SKM-1 treated with dmso at 0.1 percent for 144 hours (cell line): ENCODE results near the gene NOD2.

Experiments used
- DNase-seq: peaks from one replicate; lab custom pipeline; 2025; ENCODE audit not compliant: unreplicated experiment; lab: John Stamatoyannopoulos, UW

The NOD2 gene

DNA sequence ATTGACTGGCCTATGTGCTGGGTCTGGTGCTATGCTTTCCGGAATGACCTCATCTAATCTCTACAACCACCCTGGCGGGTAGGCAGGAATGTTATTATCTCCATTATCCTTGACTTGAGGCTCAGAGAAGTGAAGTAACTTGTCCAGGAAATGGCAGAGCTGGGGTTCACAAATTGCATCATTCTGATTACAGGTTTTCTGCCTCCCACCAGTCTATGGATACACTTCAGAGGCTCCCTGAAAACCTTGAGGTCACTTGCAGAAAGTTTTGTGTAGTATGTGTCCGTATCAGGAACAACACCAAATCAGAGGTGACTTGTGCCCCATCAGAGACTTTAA, 19.1 kb downstream of the NOD2 start:
- DNase-seq, result peak; percentile 52

DNA sequence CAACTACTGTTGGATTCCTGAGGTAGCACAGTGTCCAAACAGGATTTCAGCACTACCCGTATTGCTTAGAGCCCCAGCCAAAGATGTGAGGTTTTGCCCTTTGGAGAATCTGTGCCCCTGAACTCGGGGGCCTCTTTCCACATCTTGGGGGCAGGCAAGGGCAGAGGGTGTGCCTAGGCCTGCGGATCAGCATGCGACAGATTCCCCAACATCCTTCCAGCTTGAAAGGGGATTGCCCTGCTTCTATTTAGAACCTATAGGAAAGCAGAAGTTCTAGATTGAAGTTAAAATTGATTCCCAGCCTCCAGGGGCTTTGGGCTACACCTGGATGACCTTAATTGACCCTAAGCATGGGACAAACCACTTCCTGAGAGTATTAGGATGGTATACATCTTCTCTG, 19.6 kb downstream of the NOD2 start:
- DNase-seq, result no peak

DNA sequence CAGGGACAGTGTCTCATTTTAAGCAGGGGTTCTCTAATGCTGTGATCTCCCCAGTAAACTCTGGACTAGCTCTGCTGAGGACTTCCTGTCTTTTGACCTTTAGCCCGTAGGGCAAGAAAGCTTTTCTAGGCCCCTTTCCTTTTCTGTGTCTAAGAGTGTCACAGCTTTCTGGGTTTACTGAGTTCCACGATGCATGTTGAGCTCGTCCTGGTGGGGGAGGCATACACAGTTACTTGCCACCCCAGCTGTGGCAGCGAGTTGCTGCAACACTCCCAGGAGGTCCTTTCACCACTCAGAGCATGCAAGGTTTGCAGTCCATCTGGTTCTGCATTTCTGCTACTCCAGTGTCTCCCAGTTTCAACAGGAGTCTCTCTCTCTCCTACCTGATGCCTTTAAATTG, 23.7 kb downstream of the NOD2 start:
- peak; percentile 26 for DNase-seq

DNA sequence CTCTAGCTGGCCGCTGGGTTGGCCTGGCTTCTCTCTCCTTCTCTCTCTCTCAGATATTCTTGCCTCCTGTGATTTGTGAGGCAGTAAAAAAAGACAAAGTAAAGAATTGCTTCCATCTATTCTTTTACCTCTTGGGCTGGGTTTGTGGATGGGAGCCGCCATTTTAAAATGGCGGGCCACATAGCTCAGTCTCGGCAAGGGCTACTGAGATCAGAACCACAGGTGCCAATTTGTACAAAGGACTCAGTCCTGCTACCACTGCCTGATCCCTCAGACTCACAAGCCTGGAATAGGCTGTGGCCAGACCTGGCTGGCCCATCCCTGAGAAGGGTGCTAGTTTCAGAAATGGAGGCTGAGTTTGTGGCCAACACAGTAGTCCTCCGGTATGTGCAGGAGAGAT, 24.1 kb downstream of the NOD2 start:
- DNase-seq, result no peak

DNA sequence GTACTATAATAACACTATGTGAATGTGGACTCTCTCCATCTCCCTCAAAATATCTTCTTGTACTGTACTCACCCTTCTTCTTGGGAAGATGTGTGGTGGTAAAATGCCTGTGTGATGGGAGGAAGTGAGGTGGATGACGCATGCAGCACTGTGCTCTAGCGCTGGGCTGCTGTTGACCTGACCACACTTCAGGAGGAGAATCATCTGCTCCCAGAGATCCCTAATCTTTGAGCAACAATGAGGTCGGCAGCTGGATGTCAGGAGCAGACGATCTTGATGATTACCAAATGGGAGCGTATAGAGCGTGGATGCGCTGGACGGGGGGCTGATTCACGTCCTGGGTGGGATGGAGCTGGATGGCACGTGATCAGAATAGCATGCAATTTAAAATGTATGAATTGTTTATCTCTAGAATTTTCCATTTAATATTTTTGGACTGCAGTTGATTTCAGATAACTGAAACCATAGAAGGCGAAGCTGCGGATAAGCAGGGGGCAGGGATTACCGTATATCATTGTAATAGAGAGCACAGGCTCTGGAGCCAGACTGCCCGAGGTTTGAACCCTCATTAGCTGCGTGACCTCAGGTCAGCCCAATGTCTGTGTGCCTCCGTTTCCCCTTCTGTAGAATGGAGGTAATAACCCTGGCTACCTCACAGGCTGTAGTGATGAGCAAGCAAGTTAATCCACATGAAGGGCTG, 24.8 kb downstream of the NOD2 start:
- no peak for DNase-seq

DNA sequence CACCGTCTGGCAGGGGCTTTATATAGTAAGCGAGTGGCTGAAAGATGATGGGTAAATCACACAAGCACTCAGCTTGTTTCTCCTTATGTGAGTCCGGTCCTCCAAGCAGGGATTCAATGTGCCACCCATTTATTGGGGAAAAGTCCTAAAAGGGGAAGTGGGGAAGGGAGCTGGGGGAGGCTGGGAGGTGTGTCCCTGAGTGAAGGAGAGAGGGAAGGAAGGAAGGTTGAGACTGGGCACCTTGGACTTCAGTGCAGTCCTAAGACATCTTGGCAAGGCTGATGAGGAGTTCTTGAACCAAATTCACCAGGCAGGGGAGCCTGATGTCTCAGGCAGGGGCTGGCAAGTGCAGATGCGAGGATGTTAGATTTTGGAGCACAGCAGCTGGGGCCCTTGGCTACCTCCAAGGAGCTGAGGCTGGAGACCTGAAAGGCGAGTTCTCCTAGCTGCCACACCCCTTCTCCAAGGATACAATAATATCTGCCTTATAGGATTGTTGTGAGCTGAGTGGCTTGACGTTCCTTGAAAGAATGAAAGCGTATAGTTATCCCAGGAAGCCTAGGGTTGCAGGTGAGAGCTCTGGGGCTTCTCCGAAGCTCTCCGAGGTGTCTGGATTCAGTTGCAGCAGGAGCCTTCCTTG, 25.5 kb downstream of the NOD2 start:
- DNase-seq, result no peak

DNA sequence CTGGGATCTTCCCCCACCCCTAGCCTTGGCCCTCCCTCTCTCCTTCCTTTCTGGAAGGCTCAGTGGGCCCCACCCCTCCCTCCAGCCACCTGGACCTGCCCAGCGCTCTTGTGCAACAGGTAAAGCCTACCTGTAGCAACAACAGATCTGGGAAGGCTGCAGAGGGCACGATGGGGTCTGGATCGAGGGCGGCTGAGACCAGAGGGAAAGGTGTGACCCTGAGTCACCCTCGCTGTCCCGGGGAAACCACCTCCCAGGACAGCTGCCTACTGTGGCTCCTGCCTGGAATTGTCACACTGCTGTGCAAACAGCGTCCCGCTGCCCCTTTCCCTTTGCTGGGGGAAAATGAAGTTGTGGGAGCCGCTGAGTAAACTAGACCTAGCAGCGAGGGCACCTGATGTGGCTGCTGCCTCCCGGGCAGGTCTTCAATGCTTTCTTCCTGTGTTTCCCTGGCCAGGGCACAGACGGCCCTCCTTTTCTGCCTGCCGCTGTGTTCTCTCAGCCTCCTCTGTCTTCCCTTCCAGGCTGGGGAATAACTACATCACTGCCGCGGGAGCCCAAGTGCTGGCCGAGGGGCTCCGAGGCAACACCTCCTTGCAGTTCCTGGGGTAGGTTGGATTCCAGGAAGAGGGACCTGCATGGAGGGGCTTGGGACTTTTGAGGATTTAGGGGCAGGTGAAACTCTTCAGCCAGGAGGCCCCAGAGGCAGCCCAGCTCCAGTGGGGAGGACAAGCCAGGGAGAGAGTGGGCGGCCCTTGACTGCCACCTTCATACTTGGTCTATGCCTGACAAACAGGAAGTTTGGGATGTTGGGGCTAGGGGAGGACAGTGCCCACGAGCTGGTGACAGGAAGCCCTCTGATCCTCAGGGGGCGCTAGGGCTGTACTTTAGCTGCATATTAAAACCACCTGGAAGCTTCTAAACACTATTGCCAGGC, 26.3 kb downstream of the NOD2 start:
- no peak for DNase-seq

DNA sequence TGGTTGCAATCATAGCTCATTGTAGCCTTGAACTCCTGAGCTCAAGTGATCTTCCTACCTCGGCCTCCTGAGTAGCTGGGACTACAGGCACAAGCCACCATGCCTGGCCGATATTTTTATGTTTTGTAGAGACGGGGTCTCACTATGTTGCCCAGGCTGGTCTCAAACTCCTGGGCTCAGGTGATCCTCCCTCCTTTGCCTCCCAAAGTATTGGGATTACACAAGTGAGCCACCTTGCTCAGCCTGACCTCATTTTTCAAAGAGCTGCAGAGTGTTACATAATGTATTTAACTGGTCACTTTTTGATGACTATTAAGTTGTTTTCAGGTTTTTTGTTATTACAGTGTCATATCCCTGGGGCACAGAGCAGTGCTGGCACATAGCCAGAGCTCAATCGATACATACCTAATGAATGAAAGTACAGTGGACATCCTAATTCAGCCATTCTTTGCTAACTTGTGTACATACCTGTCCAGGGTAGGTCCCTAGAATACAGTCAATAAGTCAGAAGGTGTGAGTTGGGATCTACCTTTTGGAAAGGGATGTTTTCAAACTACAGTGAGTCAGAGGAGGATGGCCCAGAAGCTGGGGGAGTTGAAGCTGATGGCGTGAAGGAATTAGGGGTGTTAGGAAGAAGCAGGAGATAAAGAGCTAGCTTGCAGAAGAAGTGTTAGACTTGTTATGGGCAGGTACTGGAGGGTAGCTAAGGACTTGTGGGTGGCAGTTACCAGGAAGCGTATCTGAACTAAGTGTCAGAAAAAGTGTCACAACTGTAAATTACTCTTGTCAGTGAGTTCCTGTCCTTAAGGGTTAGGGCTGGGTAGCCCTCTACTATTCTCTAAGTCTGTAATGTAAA, 28.4 kb downstream of the NOD2 start:
- DNase-seq, result no peak

DNA sequence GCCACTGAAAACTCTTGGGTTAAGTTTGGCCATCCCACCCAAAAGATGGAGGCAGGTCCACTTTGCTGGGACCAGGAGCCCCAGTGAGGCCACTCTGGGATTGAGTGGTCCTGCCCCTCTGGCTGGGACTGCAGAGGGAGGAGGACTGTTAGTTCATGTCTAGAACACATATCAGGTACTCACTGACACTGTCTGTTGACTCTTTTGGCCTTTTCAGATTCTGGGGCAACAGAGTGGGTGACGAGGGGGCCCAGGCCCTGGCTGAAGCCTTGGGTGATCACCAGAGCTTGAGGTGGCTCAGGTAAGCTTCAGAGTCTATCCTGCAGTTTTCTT, 29.0 kb downstream of the NOD2 start:
- no peak for DNase-seq

DNA sequence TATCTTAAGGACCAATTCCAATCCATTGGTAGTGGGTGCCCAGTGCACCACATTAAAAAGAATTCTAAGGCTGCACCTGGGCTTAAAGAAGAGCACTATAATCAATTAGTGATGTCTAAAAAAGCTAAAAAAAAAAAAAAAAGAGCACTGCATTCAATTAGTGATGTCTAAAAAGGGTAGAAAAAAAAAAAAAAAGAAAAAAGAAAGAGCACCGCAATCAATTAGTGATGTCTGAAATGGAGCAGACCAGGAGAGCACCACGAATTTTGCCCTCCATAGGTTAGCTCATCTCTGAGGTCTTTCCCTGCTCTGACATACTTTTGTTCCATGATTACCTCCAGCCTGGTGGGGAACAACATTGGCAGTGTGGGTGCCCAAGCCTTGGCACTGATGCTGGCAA, 29.6 kb downstream of the NOD2 start:
- no peak for DNase-seq

DNA sequence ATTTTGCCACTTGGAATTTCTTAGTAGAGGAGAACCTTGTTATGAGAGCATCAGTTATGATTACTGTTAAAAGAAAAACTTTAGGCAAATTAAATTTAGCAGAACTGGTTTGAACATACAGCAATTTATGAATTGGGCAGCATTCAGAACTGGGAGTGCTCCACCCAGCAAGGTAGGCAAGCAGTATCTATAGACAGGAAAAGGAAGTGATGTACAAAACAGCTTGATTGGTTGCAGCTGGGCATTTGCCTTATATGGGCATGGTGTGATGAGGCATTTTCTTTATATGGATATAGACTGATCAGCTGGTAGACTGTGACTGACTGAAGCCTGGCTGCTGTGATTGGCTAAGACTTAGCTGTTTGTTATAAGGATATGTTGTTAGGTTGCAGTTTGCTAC, 30.9 kb downstream of the NOD2 start:
- no peak for DNase-seq

DNA sequence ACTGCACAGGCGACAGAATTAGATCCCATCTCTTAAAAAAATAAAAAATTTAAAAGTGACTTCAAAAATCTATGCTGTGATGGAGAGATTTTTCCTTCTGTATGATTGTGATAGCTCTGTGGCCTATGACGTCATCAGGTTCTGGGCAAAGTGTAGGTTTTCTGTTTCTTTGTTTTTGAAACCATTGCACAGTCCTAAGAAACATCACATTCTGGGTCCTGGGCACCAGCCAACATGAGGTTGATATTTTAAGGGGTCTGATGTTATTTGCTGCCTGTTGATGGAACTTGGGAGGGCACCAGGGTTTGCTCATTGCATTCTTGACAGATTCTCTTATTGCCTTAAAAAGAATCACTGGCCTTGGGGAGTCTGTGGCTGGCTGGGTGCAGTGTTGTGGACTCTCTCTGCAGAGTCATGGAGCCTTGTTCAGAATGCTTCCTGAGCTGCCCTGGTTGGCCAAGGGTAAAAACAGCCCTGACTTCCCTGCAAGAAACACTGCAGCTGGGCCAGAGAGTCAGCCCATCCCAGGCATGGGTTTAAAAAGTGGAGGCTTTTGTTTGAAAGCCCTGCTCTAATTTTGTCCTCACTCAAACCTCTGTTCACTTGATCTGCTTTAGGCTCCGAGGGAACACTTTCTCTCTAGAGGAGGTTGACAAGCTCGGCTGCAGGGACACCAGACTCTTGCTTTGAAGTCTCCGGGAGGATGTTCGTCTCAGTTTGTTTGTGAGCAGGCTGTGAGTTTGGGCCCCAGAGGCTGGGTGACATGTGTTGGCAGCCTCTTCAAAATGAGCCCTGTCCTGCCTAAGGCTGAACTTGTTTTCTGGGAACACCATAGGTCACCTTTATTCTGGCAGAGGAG, 38.0 kb downstream of the NOD2 start:
- no peak for DNase-seq

DNA sequence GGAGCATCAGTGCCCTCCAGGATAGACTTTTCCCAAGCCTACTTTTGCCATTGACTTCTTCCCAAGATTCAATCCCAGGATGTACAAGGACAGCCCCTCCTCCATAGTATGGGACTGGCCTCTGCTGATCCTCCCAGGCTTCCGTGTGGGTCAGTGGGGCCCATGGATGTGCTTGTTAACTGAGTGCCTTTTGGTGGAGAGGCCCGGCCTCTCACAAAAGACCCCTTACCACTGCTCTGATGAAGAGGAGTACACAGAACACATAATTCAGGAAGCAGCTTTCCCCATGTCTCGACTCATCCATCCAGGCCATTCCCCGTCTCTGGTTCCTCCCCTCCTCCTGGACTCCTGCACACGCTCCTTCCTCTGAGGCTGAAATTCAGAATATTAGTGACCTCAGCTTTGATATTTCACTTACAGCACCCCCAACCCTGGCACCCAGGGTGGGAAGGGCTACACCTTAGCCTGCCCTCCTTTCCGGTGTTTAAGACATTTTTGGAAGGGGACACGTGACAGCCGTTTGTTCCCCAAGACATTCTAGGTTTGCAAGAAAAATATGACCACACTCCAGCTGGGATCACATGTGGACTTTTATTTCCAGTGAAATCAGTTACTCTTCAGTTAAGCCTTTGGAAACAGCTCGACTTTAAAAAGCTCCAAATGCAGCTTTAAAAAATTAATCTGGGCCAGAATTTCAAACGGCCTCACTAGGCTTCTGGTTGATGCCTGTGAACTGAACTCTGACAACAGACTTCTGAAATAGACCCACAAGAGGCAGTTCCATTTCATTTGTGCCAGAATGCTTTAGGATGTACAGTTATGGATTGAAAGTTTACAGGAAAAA, 38.8 kb downstream of the NOD2 start:
- no peak for DNase-seq

DNA sequence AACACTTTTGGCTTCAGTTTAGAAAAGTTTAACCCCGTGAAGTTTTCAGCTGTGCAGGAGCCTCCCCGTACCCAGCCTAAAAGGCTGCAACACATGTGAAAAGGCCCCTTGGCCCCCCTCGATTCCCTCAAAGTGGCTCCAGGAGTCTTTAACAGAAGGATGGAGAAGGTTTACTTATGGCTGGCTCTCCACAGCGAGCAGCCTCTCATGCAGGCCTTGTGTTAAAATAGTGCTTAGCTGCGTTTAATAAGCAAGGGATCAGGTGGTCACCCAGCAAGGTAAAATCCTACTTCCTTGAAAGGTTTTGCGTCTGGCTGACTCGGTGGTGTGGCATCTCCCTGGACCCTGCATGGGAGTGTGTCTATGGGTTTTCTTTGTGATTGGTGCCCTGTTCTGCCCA, 40.1 kb downstream of the NOD2 start:
- DNase-seq, result no peak

DNA sequence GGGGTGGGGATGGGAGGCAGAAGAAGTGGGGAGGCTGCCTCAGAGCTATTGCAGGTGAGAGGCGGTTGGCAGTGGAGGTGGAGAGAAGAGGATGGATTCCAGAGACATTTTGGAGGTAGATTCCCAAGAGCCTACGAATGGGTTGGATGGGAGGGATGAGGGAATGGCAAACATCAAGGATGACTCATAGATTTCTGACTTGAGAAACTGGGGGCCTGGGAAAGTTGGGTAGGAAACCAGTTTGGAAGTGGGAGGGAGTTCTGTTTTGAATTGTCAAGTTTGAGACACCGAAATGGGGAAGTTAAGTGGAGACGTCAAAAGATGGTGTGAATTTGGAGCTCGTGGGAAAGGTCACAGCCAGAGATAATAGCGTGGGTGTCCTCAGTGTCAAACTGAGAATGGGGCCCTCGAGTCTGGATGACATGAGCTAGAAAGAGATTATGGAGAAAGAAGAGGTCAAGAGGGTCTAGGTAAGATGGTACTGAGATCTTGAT, 42.3 kb downstream of the NOD2 start:
- no peak for DNase-seq

DNA sequence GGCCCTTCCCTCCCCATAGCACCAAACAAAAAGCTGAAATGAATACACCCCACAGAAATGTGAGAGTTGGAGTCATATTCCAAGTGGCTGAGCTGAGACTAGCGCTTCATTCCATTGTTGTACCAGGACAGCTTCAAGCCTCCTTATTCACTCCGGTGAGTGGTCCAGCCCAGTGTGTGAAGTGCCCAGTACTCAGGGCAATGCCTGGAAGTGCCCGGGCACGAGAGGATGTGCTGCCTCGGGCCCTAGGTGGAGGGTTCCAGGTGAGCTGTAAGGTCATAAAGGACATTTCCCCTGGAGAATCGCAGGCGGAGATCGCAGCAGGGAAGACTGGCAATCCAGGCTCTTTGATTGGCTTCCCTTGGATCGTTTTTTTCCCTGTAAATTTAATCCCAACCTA, 43.0 kb downstream of the NOD2 start:
- DNase-seq, result no peak

DNA sequence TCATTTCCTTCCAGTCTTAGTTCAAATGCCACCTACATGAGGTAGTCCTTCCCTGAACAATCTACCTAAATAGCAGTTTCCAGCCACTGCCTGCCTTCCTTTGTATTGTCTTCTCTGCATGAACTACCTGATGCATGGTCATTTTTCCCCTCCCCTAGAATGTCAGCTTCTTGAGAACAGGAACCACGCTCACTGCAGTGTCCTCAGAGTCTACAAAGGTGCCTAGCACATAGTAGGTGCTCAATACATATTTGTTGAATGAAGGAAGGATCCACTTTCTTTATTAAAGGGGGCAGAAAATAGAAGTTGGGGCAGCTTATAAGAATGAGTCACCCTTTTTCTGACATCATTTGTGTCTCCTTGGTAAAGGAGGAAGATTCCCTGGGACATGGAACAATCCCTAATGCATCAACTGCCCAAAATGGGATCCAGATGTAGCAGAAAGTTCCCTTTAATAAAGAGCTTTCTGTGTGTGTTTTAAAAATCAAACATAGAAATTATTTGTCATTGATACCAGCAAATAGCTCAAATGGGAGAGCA, 44.1 kb downstream of the NOD2 start:
- no peak for DNase-seq

DNA sequence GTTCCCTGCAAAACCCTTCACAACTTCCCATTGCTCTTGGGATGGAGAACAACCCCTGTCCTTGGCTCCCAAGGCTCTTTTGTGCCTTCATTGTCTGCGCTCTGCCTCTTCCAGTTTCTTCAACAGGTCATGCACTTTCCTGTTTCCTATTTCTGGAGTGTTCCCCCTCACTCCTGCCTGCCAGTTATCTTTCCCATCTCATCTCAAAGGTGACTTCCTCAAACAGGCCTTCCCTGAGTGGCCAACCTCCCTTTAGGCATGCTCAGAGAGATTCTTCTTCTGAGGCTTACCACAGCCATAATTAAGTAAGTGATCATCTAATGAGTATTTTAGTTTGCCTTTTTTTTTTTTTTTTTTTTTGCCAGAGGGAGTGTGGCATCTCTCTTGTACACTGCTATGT, 45.6 kb downstream of the NOD2 start:
- no peak for DNase-seq

DNA sequence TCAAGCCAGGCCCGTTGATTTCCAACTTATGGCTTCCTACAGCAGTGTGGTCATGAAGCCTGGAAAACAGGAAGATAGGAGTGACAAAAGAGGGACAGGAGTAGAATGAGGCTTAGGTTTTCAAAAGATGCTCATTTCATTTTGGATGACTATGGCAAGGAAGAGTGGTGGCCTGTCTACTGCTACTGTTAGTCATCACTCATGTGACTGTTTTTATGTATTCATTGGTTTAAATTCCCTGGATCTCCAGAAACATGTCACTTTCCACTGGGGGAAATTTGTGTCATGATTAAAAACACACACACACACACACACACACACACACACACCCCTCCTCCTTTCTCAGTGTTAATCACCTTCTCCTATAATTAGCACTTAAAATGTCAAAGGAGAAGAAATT, 47.3 kb downstream of the NOD2 start:
- no peak for DNase-seq
